Globus pallidus (tissue), 1 donor: ENCODE measurements around the gene SYNJ2.

Source experiments
- DNase-seq: peaks from one replicate; pipeline ENCODE4 v3.0.0-alpha.2; 2015; ENCODE audit warnings: low spot score

Gene SYNJ2

DNA sequence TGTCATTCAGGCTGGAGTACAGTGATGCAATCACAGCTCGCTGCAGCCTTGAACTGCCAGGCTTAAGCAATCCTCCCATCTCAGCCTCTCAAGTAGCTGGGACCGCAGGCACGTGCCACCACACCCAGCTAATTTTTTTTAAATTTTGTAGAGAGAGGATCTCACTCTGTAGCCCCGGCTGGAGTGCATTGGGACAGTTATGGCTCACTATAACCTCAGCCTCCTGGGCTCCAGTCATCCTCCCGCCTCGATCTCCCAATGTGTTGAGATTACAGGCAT lies 99.9 kb downstream of the SYNJ2 start:
- DNase-seq: no peak

DNA sequence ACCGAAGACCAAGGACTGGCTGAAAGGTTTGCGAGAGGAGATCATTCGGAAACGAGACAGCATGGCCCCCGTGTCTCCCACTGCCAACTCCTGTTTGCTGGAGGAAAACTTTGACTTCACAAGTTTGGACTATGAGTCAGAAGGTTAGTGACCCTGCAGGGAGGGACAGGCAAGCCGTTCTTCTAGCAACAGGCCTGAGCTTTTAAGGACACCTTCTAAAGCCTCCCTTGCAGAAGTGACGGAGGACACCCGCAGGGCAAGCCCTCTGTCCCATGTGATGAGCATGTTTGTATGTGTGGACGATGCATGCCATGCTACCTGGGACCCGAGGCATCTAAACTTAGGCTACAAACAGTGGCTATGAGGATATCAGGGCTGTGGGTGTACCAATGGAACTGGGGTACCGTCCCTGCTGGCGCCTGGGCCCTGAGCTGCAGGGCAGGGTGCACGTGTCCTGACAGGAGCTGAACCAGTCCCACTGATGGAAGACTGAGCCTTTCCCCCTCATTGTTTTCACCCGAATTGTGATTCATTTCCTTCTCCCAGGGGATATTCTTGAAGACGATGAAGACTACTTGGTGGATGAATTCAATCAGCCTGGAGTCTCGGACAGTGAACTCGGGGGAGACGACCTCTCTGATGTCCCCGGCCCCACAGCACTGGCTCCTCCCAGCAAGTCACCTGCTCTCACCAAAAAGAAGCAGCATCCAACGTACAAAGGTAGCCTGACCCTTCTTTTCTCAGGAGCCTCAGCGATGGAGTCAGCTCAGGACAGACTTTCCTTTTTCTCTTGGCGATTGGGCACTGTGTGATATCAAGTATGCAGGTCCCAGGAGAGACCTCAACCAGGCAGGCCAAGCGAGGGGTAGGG lies 102.0 kb downstream of the SYNJ2 start:
- DNase-seq: no peak

DNA sequence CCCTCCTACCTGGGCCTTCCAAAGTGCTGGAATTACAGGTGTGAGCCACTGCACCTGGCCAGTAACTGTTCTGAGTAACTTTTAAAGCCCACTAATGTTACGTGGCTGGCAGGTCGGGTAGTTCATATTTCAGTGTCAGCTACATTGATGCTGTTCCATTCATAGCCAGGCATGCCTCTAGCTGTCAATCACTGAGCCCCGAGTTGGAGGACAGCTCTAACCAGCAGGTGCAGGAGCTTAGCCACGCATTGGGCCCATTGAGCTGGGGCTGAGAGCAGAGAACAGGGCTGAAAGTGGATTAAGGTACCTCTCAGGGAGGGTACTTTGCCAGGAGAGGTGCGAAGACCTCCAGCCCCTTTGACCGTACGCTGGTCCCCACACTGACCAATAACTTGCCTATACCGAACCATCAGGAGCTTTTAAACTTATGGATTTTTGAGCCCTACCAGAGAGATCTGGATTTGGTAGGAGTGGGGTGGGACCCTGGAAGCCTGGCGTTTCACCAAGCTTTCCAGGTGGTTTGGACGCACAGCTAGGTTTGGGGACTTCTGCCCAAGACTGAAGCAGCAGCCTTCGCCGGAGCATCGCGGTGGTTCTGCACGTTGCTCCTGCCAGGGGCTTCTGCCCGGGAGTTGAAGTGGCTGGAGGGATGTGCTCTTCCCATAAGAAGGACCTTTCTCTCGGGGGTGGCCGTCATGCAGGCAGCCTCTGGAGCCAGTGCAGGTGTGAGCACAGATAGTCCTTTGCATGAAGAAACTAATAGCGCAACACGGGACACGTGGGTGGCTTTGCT lies 103.8 kb downstream of the SYNJ2 start:
- no peak for DNase-seq

DNA sequence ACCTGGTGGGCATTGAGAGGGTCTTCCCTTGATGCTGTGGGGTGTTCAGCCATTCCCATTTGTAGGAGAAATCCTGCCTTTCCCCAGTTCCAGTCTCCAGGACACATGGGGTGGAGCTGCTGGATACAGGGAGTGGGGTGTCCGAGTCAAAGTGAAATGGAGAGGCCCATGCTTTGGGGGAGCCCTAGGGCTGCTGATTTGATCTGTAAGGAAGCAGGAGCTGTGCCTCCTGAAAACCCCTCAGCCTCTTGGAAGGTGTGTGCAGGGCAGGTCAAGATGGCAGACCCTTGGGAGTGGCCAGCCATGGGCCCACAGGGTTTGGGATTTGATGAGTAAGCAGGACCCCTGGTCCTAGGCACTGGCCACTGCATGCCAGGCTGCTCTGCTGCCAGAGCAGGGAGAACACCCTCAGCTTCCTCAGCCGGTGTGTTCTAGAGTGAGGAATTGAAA lies 104.4 kb downstream of the SYNJ2 start:
- no peak for DNase-seq

DNA sequence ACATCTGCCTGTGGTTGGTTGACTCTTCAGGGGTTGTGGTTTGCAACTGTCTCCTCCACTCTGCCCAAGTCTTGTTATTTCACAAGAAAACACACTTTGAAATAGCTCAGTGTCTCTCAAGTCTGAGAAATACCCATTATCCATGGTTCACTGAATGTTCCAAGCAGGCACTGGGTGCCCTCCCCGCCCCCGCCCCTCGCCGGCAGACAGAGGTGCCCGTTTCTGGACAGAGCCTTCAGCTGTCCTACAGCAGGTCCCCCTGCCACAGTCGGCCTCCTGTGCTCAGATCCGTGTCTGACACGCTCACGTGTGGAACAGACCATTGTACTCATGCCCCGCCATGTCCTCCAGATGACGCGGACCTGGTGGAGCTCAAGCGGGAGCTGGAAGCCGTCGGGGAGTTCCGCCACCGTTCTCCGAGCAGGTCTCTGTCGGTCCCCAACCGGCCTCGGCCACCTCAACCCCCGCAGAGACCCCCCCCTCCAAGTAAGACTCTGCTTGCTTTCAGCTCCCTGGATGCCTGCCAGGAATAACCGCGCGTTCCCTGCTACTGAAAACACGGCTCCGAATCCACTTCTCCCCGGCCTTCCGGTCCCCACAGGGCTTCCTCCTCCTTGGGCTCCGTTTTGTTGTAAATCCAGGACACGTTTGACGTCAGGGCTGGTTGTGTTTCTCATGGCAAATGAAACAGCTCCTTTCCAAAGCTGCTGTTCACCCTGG lies 105.0 kb downstream of the SYNJ2 start:
- DNase-seq: peak; percentile 37

DNA sequence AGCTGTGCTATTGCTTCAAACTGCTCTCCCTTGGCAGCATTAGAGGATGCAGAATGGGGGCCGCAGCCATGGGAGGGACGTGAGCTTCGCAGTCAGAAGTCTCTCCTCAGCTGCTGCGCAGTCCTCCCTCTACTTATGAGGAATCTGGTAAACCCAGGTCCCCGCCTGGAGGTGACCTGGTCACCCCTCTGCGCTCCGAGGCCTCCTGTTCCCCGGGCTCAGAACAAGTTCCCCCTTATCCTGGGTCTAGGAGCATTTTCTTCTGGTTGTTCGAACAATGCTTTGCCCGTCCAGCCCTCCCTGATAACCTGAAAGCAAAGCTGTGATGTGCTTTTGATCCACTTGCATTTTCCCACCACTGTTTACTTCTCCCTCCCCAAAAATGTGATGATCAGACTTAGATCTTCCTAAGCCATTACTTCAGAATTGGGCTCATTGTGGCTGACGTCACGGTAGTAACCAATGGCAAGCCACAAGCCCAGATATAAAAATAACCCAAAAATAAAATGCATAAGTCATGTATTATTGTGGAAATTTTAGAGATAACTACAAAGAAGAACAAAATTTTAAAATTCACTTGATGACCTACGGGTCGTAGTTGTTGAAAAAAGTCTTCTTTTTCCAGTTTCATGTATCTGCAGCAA lies 105.7 kb downstream of the SYNJ2 start:
- no peak for DNase-seq

DNA sequence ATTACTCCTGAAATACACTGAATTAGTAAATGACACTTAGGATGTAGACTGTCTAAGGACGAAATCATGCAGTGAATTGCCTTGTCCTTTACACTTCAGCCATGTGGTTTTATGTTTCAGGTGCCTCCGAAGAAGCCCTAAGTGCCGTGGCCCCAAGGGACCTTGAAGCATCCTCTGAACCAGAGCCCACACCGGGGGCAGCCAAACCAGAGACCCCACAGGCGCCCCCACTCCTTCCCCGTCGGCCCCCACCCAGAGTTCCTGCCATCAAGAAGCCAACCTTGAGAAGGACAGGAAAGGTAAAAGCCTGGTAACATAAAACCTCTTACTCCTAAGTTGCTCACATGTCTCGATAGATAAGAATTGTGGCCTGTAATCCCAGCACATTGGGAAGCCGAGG lies 111.1 kb downstream of the SYNJ2 start:
- DNase-seq: no peak

DNA sequence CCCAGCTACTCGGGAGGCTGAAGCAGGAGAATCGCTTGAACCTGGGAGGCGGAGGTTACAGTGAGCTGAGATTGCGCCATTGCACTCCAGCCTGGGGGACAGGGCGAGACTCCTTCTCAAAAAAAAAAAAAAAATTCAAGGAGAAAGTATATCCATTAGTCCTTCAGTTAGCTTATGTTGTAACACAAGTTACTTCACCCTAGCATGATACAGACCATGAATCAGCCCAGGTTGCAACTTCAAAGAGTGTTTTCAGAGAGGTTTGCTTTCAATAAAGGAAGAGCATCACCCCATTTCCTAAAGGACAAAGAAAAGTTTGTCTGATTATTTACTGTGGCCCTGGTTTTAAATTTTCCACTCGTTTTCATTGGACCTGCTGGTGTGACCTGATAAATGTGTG lies 113.4 kb downstream of the SYNJ2 start:
- no peak for DNase-seq

DNA sequence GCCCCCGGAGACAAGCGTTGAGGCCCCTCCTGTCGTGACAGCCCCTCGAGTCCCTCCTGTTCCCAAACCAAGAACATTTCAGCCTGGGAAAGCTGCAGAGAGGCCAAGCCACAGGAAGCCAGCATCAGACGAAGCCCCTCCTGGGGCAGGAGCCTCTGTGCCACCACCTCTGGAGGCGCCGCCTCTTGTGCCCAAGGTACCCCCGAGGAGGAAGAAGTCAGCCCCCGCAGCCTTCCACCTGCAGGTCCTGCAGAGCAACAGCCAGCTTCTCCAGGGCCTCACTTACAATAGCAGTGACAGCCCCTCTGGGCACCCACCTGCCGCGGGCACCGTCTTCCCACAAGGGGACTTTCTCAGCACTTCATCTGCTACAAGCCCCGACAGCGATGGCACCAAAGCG lies 114.0 kb downstream of the SYNJ2 start:
- no peak for DNase-seq

DNA sequence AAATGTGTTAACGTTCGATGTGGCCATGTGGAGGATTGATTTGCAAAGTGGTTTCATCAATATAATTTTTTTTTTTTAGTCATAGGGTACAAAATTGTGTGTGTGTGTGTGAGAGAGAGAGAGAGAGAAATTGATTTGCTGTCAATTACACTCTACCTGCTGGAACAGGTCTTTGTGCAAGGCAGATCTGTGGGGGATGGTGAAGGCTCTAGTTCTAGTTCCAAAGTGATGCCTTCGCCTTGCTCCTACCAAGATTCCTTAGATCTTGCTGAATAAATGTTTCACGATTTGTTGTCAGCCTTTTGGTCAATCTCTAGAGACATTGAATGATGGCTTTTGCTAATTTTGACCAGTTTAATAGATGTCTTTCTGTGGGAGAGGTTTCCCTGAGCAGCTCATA lies 121.6 kb downstream of the SYNJ2 start:
- DNase-seq: no peak

DNA sequence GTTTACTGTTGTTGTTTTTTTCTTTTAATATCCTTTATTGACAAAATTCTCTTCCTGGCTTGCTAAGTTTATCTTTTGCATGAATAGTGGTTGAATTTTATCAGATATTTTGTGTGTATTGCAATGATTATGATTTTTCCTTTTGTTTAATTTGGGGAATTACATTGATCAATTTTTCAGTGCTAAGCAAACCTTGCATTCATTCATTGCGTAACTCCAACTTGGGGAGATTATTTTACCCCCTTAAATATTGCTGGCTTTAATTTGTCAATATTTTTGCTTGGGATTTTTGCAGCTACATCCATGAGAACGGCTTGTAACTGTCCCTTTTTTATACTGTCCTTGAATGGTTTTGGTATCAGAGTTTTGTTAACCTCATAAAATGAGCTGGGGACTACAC lies 123.0 kb downstream of the SYNJ2 start:
- DNase-seq: no peak

DNA sequence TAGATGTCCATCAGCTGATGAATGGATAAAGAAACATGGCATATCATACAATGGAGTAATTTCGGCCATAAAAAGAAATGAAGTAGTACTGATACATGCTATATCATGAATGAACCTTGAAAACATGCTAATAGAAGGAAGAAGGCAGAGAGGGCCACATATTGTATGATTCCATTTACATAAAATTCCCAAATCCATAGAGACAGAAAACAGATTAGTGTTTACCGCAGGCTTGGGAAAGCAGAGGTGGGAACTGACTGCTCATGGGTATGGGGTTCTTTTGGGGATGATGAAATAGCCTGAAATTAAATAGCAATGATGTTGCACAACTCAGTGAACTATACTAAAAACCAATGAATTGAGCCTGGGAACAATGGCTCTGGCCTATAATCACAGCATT lies 128.1 kb downstream of the SYNJ2 start:
- DNase-seq: no peak

DNA sequence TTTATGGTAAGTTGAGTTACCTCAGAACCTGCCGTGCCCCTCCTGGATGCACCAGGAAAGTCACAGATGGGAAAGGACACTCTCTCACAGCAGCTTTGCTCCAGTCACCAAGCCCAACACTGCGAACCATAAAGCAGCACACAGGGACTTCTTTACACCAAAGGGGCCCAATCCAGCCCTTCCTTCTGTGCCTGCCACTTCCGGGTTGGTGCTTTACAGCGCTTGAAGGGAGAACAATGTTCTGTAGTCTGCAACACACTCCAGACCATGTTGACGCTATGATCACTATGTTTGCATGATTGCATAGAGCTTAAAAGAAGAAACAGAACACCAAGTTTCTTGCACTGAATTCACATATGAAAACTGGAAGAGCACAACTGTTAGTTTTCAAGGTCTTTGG lies 129.3 kb downstream of the SYNJ2 start:
- DNase-seq: peak; percentile 40

DNA sequence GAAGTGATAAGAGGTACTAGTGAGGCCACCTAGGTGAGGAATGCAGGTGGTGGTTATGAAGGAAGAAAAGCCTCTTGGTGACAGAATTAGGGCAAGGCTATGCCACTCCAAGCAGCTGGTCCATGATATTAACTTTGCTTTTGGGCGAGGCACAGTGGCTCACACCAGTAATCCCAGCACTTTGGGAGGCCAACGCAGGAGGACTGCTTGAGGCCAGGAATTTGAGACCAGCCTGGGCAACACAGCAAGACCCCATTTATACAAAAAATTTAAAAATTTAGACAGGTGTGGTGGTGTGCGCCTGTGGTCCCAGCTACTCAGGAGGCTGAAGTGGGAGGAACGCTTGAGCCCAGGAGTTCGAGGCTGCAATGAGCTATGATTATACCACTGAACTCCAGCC lies 130.3 kb downstream of the SYNJ2 start:
- no peak for DNase-seq

DNA sequence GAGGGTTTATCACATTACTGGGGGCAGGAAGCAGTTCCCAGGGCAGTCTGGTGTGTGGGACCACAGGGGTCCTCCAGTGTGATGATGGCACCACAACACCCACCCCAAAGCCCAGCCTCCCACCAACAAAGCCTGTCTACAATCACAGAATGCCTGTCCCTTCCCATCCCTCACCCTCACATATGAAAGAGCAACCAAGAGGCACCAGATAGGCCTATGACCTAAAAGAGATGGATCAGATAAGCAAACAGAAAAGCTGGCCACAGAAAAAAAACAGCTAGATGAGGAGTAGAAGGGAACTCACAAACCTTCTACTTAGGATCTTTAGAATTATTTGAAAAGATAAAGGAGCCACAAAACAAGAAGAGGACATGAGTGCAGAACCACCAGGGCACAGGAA lies 132.1 kb downstream of the SYNJ2 start:
- DNase-seq: no peak

DNA sequence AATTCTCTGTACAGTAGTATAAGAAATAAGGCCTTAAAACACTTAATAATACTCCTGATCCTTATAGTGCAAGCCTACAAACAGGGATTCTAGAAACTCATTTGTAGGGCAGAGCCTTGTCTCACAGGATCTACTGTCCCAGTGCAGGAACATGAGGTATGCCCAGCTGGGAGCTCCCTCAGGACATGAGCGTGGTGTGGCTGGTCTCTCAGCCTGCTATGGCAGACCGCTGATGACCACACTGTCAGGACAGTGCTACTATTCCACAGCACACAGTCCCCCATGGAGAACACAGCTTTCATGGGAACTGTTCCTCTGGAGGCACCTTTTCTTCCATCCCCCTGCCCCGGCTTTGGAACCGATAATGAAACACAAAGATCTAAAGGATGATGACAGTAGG lies 133.4 kb downstream of the SYNJ2 start:
- no peak for DNase-seq

DNA sequence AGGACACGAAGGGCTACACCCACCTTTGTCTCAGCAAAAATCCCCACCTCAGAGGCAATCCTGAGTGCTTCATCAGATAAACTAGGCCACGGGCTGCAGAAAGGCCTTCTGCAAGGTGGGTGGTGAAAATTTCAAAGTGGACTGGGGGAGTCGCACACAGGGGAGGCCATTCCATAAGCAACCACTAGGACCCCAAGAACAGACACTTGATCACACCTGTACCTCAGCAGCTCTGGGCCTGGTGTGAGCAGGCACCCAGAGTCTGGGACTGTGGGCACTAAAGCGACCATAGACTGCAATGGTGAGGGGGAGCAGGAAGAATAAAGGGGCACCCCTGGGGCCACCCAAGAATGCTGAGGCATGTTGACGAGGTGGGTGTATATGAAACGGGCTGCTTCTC lies 133.8 kb downstream of the SYNJ2 start:
- DNase-seq: no peak

DNA sequence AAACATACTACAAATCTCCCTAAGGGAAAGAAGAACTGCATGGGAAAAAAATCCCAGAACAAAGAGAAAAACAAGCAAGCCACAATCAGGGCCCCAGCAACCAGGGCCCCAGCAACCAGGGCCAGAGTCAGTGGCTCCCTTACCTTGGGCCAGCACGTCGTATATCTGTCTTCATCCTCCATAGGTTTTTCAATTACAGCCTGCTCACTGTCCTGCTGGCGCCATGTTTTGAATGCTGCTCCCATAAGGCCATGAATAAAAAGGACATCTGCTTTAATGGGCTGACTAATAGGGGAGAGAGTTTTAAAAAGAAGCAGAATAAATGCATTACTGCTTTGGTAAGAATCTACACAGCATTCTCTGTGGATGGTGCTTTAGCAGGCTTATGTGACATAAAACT lies 137.2 kb downstream of the SYNJ2 start:
- DNase-seq: no peak

DNA sequence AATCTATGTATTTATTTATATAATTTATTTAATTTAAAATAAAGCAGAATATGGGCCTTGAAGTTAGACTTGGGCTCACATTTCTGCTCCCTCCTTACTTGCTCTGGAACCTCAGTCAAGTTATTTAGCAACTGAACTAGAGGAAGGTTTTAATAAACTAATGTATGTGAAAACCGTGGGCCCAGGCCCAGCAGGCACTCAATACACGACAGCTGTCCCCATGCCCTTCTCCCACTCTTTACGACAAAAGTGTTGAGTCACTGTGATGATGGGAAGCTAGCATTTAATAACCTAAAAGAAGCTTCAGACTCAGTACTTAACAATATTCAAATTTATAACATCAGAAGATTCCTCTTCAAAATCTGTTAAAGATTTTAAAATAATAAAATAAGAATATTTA lies 139.7 kb downstream of the SYNJ2 start:
- no peak for DNase-seq

DNA sequence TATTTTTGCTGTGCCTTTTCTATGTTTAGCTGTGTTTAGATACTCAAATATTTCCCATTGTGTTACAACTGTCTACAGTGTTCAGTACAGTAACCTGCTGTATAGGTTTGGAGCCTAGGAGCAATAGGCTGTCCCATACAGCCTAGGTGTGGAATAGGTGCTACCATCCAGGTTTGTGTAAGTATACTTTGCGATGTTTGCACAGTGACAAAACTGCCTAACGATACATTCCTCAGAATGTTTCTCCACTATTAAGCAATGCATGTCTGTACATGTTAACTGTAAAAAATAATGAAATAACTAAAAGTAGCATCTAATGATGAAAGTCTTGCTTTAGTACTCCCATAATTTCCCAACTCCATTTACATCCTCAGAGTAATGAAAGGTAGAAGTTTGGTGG lies 140.4 kb downstream of the SYNJ2 start:
- DNase-seq: no peak

DNA sequence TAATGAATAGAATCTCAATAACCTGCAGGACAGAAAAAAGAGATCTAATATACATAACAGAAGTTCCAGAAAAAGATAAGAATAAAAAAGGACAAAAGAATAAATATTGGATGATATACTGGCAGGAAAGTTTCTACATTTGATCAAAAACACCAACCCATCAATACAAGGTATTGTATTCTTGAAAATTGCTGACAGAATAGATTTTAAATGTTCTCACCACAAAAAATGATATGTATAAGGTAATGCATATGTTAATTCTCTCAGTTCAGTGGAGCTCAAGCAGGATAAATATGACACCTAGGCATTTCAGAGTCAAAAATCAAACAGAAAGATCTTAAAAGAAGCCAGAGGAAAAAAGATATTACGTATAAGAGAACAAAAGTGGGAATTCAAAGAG lies 142.6 kb downstream of the SYNJ2 start:
- DNase-seq: no peak

DNA sequence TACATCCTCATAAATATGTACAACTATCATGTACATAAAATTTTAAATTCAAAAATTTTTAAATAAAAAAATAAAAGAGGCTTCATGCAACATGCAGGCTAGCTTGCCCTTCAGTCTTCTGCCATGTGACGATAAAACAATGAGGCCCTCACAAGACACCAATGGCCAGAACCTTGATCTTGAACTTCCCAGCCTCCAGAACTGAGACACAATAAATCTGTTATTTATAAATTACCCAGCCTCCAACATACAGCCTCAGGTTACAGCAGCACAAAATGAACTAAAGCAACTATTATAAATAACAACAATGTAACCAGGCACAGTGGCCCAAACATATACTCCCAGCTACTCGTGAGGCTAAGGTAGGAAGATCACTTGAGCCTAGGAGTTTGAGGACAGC lies 143.6 kb downstream of the SYNJ2 start:
- no peak for DNase-seq

DNA sequence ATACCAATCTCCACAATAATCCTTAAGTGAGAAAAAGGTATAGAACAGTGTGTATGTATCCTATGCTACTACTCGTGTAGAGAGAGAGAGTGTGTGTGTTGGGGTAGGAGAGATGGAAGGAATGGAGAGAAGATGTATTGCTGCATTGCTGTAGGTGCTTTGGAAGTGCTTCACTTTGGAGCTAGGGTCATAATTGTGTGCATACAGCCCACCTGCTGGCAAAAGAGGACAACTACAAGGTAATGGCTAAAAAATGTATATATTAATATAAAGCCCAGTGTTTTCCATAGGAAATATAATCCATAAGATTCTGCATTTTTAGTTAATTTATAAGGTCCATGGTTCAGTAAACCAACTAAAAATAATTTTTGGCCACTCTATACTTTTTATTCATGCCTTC lies 150.3 kb downstream of the SYNJ2 start:
- no peak for DNase-seq
